ENCODE data around the gene NOP58. TPM values are rescaled to one million over a fixed set of nuclear protein-coding genes. Genes with fewer than 3 reads are reported as not detected.

Gene NOP58, protein sequence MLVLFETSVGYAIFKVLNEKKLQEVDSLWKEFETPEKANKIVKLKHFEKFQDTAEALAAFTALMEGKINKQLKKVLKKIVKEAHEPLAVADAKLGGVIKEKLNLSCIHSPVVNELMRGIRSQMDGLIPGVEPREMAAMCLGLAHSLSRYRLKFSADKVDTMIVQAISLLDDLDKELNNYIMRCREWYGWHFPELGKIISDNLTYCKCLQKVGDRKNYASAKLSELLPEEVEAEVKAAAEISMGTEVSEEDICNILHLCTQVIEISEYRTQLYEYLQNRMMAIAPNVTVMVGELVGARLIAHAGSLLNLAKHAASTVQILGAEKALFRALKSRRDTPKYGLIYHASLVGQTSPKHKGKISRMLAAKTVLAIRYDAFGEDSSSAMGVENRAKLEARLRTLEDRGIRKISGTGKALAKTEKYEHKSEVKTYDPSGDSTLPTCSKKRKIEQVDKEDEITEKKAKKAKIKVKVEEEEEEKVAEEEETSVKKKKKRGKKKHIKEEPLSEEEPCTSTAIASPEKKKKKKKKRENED
- total RNA-seq (2022; extraction: Qiagen RNA extraction): 109 to 147 TPM (median 119 TPM) in 5 replicates

DNA sequence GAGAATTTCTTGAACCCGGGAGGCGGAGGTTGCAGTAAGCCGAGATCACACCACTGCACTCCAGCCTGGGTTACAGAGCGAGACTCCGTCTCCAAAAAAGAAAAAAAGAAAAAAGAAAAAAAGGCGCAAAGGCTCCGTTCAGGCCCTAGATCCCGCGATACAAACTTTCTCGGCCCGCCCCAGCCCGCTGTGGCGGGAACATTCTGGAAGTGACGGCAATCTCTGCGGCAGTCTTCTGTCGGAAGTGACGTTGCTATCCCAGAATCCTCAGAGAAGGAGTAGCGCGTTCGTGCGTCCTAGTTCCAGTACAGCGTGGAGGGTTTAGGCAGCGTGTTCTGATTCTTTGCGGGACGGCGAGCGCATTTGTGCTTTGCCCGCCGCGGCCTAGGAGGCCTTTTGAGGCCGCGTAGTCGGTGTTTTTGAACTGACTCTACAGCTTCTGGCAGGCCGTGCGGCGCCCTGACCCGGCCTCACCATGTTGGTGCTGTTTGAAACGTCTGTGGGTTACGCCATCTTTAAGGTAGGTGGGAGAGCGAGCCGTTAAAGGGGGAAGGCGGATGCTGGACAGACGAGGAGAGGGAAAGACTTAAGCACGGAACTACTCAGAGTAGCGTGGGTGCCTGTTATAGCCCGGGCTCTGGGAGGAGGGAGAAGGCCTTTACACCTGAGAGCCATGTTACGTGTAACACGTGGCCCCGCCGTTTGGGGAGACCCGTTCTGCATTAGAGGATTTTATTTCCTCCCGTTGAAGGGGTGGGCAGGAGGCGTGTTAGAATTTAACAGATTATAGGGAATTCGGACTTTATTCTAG is at the start of gene NOP58:
TSS of gene NOP58 (plus strand) at position 297 of the 811 bp plus-strand sequence. CDS start at position 476, 179 bp downstream.

DNA sequence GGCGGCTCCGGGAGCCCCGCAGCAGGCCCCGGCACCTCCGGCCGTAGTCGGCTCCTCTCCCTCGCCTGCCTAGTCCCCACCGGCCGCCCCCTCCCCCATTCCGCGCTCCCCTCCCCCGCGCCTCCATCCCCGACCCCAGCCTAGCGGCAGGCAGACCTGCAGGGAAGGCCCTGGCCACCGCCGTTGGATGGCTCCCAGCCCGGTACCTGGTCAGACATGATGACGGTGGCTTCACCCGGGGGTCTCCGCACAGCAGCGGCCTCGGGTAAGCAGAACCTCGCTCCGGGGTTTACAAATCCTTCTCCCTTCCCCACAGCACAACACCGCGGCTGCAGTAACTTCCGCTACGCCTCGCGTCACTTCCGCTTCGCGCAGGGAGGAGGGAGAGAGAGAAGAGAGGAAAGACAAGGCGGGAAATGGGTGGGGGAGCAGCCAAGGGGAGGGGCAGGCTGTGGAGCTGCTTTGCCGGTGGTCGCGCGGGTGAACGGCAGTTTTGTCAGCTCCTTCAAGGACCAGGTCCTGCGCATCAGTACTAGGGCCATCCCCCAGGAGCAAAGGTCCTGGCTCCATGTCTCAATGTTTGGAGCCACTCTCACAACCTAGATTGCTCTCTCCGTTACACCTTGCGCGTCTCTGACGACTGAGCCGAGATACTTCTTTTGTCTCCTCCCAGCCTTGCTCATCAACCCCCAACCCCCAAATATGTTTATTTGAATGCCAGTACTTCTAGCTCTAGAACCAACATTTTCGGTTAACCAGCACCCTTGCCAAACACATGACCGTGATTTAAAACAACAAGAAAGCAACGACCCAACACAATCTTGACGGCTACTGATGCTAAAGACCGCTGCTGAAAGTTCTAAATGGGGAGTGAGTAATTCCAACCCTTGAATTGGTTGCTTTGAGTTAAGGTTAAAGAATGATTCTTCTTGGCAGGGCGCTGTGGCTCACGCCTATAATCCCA is 27.0 kb upstream of the NOP58 start, which contains the start of gene SUMO1:
TSS of gene SUMO1 (minus strand) at position 364 of the 964 bp plus-strand sequence. CDS start at position 218, 146 bp downstream.

Other genes with a start within 250 kb of the NOP58 start
- 5.2 to 7.3 TPM (median 6.4 TPM) in 5 replicates for gene FZD7, start 231.9 kb upstream of the NOP58 start, total RNA-seq (2022; extraction: Qiagen RNA extraction)
- not detected in 5 replicates for gene KIAA2012, start 192.5 kb upstream of the NOP58 start, total RNA-seq (2022; extraction: Qiagen RNA extraction)
- 135 to 179 TPM (median 140 TPM) in 5 replicates for gene SUMO1, start 27.2 kb upstream of the NOP58 start, total RNA-seq (2022; extraction: Qiagen RNA extraction)
- gene BMPR2, start 110.6 kb downstream of the NOP58 start, total RNA-seq (2022; extraction: Qiagen RNA extraction): 10.6 to 15.6 TPM (median 13.0 TPM) in 5 replicates